Measurements from ENCODE around the gene BCAP31. TPM values are rescaled to one million over a fixed set of nuclear protein-coding genes. Genes with fewer than 3 reads are reported as not detected.

Gene BCAP31
- total RNA-seq, 2 donors from 2014 or later, result 82.7 to 104 TPM

- Histone ChIP-seq H3K4me1 (ENCODE audit: control insufficient read depth in 1 of 2, low read depth in 2 of 2) (peaks cover 0 to 8% of the 10 kb centered on the region in 2 donors), H3K36me3 (no peaks in the 10 kb centered on the region), H3K27ac (no peak overlapping the region), H3K9me3 (no peaks in the 10 kb centered on the region), H3K27me3 (replicated peaks; ENCODE audit: insufficient read depth) (no peaks in the 10 kb centered on the region), H3K4me3 (no peak overlapping the region)
- TF ChIP-seq, protein P1, sequence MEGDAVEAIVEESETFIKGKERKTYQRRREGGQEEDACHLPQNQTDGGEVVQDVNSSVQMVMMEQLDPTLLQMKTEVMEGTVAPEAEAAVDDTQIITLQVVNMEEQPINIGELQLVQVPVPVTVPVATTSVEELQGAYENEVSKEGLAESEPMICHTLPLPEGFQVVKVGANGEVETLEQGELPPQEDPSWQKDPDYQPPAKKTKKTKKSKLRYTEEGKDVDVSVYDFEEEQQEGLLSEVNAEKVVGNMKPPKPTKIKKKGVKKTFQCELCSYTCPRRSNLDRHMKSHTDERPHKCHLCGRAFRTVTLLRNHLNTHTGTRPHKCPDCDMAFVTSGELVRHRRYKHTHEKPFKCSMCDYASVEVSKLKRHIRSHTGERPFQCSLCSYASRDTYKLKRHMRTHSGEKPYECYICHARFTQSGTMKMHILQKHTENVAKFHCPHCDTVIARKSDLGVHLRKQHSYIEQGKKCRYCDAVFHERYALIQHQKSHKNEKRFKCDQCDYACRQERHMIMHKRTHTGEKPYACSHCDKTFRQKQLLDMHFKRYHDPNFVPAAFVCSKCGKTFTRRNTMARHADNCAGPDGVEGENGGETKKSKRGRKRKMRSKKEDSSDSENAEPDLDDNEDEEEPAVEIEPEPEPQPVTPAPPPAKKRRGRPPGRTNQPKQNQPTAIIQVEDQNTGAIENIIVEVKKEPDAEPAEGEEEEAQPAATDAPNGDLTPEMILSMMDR (IDR thresholded peaks at IDR 0.05), result no peak
- ATAC-seq (ENCODE audit: insufficient number of reproducible peaks, low FRiP score, low read depth), result no peak
- no peak for DNase-seq (ENCODE audit: low spot score)
Observed at GRCh38 chrX:153770601-153771414, 46.6 kb upstream of the BCAP31 start.

- Histone ChIP-seq H3K36me3 (no peaks in the 10 kb centered on the region), H3K4me1 (ENCODE audit: control insufficient read depth in 1 of 2, low read depth in 2 of 2) (peaks cover 0 to 8% of the 10 kb centered on the region in 2 donors), H3K27me3 (replicated peaks; ENCODE audit: insufficient read depth) (no peaks in the 10 kb centered on the region), H3K9me3 (no peaks in the 10 kb centered on the region), H3K4me3 (no peak overlapping the region), H3K27ac (no peak overlapping the region)
- DNase-seq (ENCODE audit: low spot score) (no peak), ATAC-seq (ENCODE audit: insufficient number of reproducible peaks, low FRiP score, low read depth) (no peak)
- TF ChIP-seq, protein P1 (IDR thresholded peaks at IDR 0.05), result no peak
Observed at GRCh38 chrX:153769865-153770600, 45.8 kb upstream of the BCAP31 start.

- DNase-seq (ENCODE audit: low spot score), result no peak
- H3K27ac ChIP-seq, result no peak overlapping the region
- TF ChIP-seq, protein P1 (IDR thresholded peaks at IDR 0.05), result no peak
Observed at GRCh38 chrX:153769158-153769864, 45.1 kb upstream of the BCAP31 start.

DNA sequence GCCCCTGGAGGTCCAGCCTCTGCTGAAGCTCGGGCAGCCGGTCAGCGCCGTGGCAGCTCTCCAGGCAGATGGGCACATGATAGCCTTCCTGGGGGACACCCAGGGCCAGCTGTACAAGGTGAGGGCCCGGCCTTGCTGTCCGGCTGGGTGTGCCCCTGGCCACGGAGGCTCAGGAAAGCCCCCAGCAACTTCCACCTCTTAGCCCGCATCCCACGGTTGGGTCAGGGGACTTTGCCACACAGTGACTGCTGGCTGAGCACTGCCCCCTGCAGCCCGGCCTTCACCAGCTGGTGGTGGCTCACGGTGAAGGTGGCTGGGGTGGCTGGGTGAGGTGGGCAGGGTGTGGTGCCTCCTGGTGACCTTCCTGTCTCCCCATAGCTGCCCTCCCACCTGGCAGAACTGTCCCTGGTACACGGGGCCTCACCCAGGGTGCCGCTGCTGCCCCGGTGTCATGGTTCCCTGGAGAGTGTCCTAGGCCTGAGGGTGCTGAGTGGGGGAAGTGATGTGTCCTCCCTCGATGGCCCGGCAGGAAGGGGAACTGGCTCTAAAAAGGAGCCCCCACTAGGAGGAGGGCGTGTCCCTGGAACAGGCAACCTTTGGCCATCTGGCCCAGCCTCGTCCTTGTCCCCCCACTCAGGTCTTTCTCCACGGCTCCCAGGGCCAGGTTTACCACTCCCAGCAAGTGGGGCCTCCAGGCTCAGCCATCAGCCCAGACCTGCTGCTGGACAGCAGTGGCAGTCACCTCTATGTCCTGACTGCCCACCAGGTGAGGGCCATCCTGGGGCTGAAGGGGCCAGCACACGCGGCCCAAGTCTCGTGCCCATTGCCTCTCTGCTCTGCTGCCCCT is 44.3 kb upstream of the BCAP31 start:
- peaks cover 0 to 8% of the 10 kb centered on the region in 2 donors for H3K4me1 ChIP-seq (ENCODE audit: control insufficient read depth in 1 of 2, low read depth in 2 of 2)
- DNase-seq (ENCODE audit: low spot score) (no peak), ATAC-seq (ENCODE audit: insufficient number of reproducible peaks, low FRiP score, low read depth) (no peak)
- H3K4me3 ChIP-seq, result no peak overlapping the region
- H3K27ac ChIP-seq, result no peak overlapping the region
- H3K9me3 ChIP-seq, result no peaks in the 10 kb centered on the region
- no peaks in the 10 kb centered on the region for H3K27me3 ChIP-seq (replicated peaks; ENCODE audit: insufficient read depth)
- TF ChIP-seq, protein P1 (IDR thresholded peaks at IDR 0.05), result no peak
- no peaks in the 10 kb centered on the region for H3K36me3 ChIP-seq

More at GRCh38 chrX:153769158-153769864, 45.1 kb upstream of the BCAP31 start:
- H3K36me3 ChIP-seq, result no peaks in the 10 kb centered on the region
- H3K4me1 ChIP-seq (ENCODE audit: control insufficient read depth in 1 of 2, low read depth in 2 of 2), result peaks cover 0 to 8% of the 10 kb centered on the region in 2 donors
- no peak for ATAC-seq (ENCODE audit: insufficient number of reproducible peaks, low FRiP score, low read depth)
- H3K9me3 ChIP-seq, result no peaks in the 10 kb centered on the region
- no peak overlapping the region for H3K4me3 ChIP-seq
- no peaks in the 10 kb centered on the region for H3K27me3 ChIP-seq (replicated peaks; ENCODE audit: insufficient read depth)

Measured in thoracic aorta (tissue), 2 donors.